DND-41 (cell line): Measurements from ENCODE around the gene SLC6A3.

Experiments
- CTCF ChIP-seq: IDR thresholded peaks from 2 replicates; pipeline ENCODE4 v1.5.1; 2012; ENCODE audit warnings: borderline replicate concordance, low read length, moderate library complexity, mild to moderate bottlenecking; ENCODE audit not compliant: poor library complexity, severe bottlenecking; ENCODE audit errors: extremely low read depth
- EZH2 ChIP-seq: IDR thresholded peaks from 3 replicates; pipeline ENCODE4 v1.6.1; 2012; ENCODE audit warnings: borderline replicate concordance, low read depth, mild to moderate bottlenecking, moderate library complexity, low read length, inconsistent platforms; ENCODE audit not compliant: severe bottlenecking

DNA sequence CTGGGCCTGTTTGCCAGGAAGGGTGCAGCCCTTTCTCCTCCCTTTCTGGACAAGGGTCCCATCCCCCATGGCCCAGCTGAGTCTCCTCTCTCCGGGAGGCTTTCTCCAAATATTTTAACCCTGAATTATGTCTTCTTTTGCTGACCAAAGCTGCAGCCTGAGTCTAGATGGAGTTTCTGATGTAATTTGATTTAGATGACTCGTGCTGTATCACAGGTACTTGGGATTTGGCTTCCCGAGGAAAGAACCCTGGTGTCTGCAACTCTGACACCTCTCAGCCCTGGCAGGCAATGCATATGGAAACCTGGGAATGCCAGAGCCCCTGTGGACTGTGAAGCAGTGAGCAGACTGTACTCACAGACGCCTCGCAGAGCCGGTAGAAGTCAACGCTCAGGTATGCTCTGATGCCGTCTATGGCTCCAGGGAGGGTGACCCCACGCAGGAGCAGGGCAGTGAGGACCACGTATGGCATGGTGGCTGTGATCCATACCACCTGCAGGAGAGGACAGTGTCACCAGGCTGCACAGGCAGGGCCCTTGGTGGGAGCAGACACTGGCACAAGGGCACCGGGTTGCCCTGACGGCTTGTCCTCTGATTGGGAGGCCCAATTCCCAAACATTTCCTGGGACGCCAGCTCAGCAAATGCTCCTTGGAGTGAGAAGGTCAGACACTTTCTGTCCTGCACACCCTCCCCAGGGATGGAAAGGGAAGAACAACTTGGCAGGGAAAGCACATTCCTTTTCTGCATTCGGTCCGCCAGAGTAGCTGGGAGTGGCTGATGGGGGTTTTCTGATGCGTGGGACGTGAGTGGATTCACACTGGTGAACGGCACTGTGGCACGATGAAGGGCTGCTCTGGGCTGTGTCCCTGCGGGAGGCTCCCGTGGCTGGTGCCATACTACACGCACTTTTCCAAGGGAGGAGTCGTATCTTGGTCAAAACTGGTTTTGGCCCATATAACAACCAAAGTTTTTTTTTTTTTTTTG, 24.7 kb downstream of the SLC6A3 start:
- TF ChIP-seq CTCF: no peak
- no peak for TF ChIP-seq EZH2
